ENCODE measurements around the gene TMEM132A. TPM values are rescaled to one million over a fixed set of nuclear protein-coding genes. Genes with fewer than 3 reads are reported as not detected.

The TMEM132A gene
- total RNA-seq, 2 experiments from 2014 or later = 0.80 to 1.3 TPM

GRCh38 chr11:60921259-60921658, 3.0 kb upstream of the TMEM132A start:
- Mint-ChIP-seq H3K27me3 (peaks cover 15% of the 10 kb centered on the region), H3K9me3 (no peaks in the 10 kb centered on the region), H3K4me1 (peaks cover 17% of the 10 kb centered on the region), H3K36me3 (peaks cover 21% of the 10 kb centered on the region), H3K27ac (no peak overlapping the region), H3K4me3 (no peak overlapping the region)
- POLR2A ChIA-PET = no interaction called here
- ATAC-seq (ENCODE audit: low read depth) (no peak), DNase-seq (no peak)

GRCh38 chr11:60921777-60922335, 2.4 kb upstream of the TMEM132A start:
- Mint-ChIP-seq H3K27me3 (peaks cover 20% of the 10 kb centered on the region), H3K27ac (no peak overlapping the region), H3K4me3 (no peak overlapping the region), H3K9me3 (no peaks in the 10 kb centered on the region), H3K36me3 (peaks cover 21% of the 10 kb centered on the region), H3K4me1 (peaks cover 13% of the 10 kb centered on the region)
- POLR2A ChIA-PET = no interaction called here
- ATAC-seq (ENCODE audit: low read depth) (no peak), DNase-seq (no peak)

- H3K27me3 Mint-ChIP-seq = peaks cover 24% of the 10 kb centered on the region
- no peak overlapping the region for H3K27ac Mint-ChIP-seq
- DNase-seq (no peak), ATAC-seq (ENCODE audit: low read depth) (no peak)
- H3K4me1 Mint-ChIP-seq = peaks cover 9% of the 10 kb centered on the region
- no peaks in the 10 kb centered on the region for H3K9me3 Mint-ChIP-seq
- POLR2A ChIA-PET = no interaction called here
- H3K36me3 Mint-ChIP-seq = peaks cover 17% of the 10 kb centered on the region
- no peak overlapping the region for H3K4me3 Mint-ChIP-seq
Measured at GRCh38 chr11:60922906-60923305, 1.4 kb upstream of the TMEM132A start.

GRCh38 chr11:60923326-60923725, 934 bp upstream of the TMEM132A start:
- ATAC-seq (ENCODE audit: low read depth) (no peak), DNase-seq (no peak)
- POLR2A ChIA-PET = interaction anchor here (0.6 to 1.3 kb wide), 3 partner anchors 8 to 49 kb away, joined by 3 to 5 read pairs (median 3); no protein-coding TSS in a partner anchor
- H3K36me3 Mint-ChIP-seq = peaks cover 17% of the 10 kb centered on the region
- H3K4me1 Mint-ChIP-seq = peaks cover 7% of the 10 kb centered on the region
- H3K4me3 Mint-ChIP-seq = peak overlapping the region; percentile 37
- peaks cover 24% of the 10 kb centered on the region for H3K27me3 Mint-ChIP-seq
- H3K9me3 Mint-ChIP-seq = no peaks in the 10 kb centered on the region
- H3K27ac Mint-ChIP-seq = no peak overlapping the region

- POLR2A ChIA-PET = interaction anchor here (0.6 to 1.3 kb wide), 3 partner anchors 9 to 49 kb away, joined by 3 to 5 read pairs (median 3); no protein-coding TSS in a partner anchor
- no peaks in the 10 kb centered on the region for H3K9me3 Mint-ChIP-seq
Measured at GRCh38 chr11:60923800-60924109, 505 bp upstream of the TMEM132A start.

GRCh38 chr11:60924906-60925853, 920 bp downstream of the TMEM132A start:
- Mint-ChIP-seq H3K9me3 (no peaks in the 10 kb centered on the region), H3K27ac (no peak overlapping the region), H3K36me3 (peaks cover 12% of the 10 kb centered on the region), H3K27me3 (peaks cover 24% of the 10 kb centered on the region), H3K4me3 (peak overlapping the region; percentile 50), H3K4me1 (peaks cover 6% of the 10 kb centered on the region)
- peak; percentile 24 for ATAC-seq (ENCODE audit: low read depth)
- no peak for DNase-seq
- POLR2A ChIA-PET = no interaction called here

More at GRCh38 chr11:60923800-60924109, 505 bp upstream of the TMEM132A start:
- DNase-seq = no peak
- Mint-ChIP-seq H3K27ac (no peak overlapping the region), H3K27me3 (peaks cover 24% of the 10 kb centered on the region), H3K4me1 (peaks cover 6% of the 10 kb centered on the region), H3K4me3 (peak overlapping the region; percentile 66), H3K36me3 (peaks cover 17% of the 10 kb centered on the region)
- no peak for ATAC-seq (ENCODE audit: low read depth)

GRCh38 chr11:60925868-60926267, 1.6 kb downstream of the TMEM132A start:
- POLR2A ChIA-PET = no interaction called here

GRCh38 chr11:60926500-60926899, 2.2 kb downstream of the TMEM132A start:
- H3K27me3 Mint-ChIP-seq = peaks cover 25% of the 10 kb centered on the region
- H3K36me3 Mint-ChIP-seq = peaks cover 8% of the 10 kb centered on the region
- no peaks in the 10 kb centered on the region for H3K9me3 Mint-ChIP-seq
- H3K27ac Mint-ChIP-seq = no peak overlapping the region
- ATAC-seq (ENCODE audit: low read depth) = no peak
- no peak overlapping the region for H3K4me3 Mint-ChIP-seq
- POLR2A ChIA-PET = no interaction called here
- no peak for DNase-seq
- H3K4me1 Mint-ChIP-seq = peaks cover 6% of the 10 kb centered on the region

More at GRCh38 chr11:60925868-60926267, 1.6 kb downstream of the TMEM132A start:
- Mint-ChIP-seq H3K27ac (no peak overlapping the region), H3K4me3 (no peak overlapping the region), H3K27me3 (peaks cover 24% of the 10 kb centered on the region), H3K36me3 (peaks cover 9% of the 10 kb centered on the region), H3K4me1 (peaks cover 6% of the 10 kb centered on the region), H3K9me3 (no peaks in the 10 kb centered on the region)
- DNase-seq (no peak), ATAC-seq (ENCODE audit: low read depth) (no peak)

GRCh38 chr11:60927061-60927592, 2.9 kb downstream of the TMEM132A start:
- ATAC-seq (ENCODE audit: low read depth) (no peak), DNase-seq (no peak)
- H3K4me3 Mint-ChIP-seq = no peak overlapping the region
- H3K9me3 Mint-ChIP-seq = no peaks in the 10 kb centered on the region
- H3K36me3 Mint-ChIP-seq = peaks cover 6% of the 10 kb centered on the region
- H3K4me1 Mint-ChIP-seq = peaks cover 6% of the 10 kb centered on the region
- POLR2A ChIA-PET = interaction anchor here (1.5 kb wide), 1 partner anchor 7 kb away, joined by 3 read pairs; no protein-coding TSS in a partner anchor
- H3K27me3 Mint-ChIP-seq = peaks cover 26% of the 10 kb centered on the region
- no peak overlapping the region for H3K27ac Mint-ChIP-seq

- H3K27me3 Mint-ChIP-seq = peaks cover 27% of the 10 kb centered on the region
- peaks cover 2% of the 10 kb centered on the region for H3K36me3 Mint-ChIP-seq
- H3K4me3 Mint-ChIP-seq = no peak overlapping the region
- no peak overlapping the region for H3K27ac Mint-ChIP-seq
- ATAC-seq (ENCODE audit: low read depth) (no peak), DNase-seq (no peak)
- peaks cover 6% of the 10 kb centered on the region for H3K4me1 Mint-ChIP-seq
- no peaks in the 10 kb centered on the region for H3K9me3 Mint-ChIP-seq
- POLR2A ChIA-PET = interaction anchor here (1.5 kb wide), 1 partner anchor 8 kb away, joined by 3 read pairs; no protein-coding TSS in a partner anchor
Measured at GRCh38 chr11:60927600-60927999, 3.3 kb downstream of the TMEM132A start.

GRCh38 chr11:60928563-60929001, 4.3 kb downstream of the TMEM132A start:
- DNase-seq = peak; percentile 25
- no peaks in the 10 kb centered on the region for H3K36me3 Mint-ChIP-seq
- no peak for ATAC-seq (ENCODE audit: low read depth)
- no peak overlapping the region for H3K4me3 Mint-ChIP-seq
- no peaks in the 10 kb centered on the region for H3K9me3 Mint-ChIP-seq
- H3K4me1 Mint-ChIP-seq = peaks cover 6% of the 10 kb centered on the region
- no peak overlapping the region for H3K27ac Mint-ChIP-seq
- POLR2A ChIA-PET = interaction anchor here (1.5 kb wide), 1 partner anchor 9 kb away, joined by 3 read pairs; no protein-coding TSS in a partner anchor
- H3K27me3 Mint-ChIP-seq = peaks cover 30% of the 10 kb centered on the region

GRCh38 chr11:60929764-60930163, 5.5 kb downstream of the TMEM132A start:
- H3K36me3 Mint-ChIP-seq = no peaks in the 10 kb centered on the region
- no peak for ATAC-seq (ENCODE audit: low read depth)
- H3K27me3 Mint-ChIP-seq = peaks cover 30% of the 10 kb centered on the region
- no peaks in the 10 kb centered on the region for H3K9me3 Mint-ChIP-seq
- POLR2A ChIA-PET = no interaction called here
- H3K4me1 Mint-ChIP-seq = peaks cover 4% of the 10 kb centered on the region
- DNase-seq = no peak
- no peak overlapping the region for H3K27ac Mint-ChIP-seq
- H3K4me3 Mint-ChIP-seq = no peak overlapping the region

- no peak for ATAC-seq (ENCODE audit: low read depth)
- Mint-ChIP-seq H3K27ac (no peak overlapping the region), H3K27me3 (peaks cover 24% of the 10 kb centered on the region), H3K9me3 (no peaks in the 10 kb centered on the region), H3K36me3 (no peaks in the 10 kb centered on the region), H3K4me1 (peaks cover under 1% of the 10 kb centered on the region), H3K4me3 (no peak overlapping the region)
- DNase-seq = no peak
- POLR2A ChIA-PET = no interaction called here
Measured at GRCh38 chr11:60930394-60930793, 6.1 kb downstream of the TMEM132A start.

Data from activated naive CD8-positive, alpha-beta T cell treated with anti-CD3 and anti-CD28 coated beads, Interleukin-2, amount 10 ng/mL, durations not matched to agents 7 days and 5 days (primary cell).